Measurements from ENCODE around the gene PTGDR2.

The PTGDR2 gene

DNA sequence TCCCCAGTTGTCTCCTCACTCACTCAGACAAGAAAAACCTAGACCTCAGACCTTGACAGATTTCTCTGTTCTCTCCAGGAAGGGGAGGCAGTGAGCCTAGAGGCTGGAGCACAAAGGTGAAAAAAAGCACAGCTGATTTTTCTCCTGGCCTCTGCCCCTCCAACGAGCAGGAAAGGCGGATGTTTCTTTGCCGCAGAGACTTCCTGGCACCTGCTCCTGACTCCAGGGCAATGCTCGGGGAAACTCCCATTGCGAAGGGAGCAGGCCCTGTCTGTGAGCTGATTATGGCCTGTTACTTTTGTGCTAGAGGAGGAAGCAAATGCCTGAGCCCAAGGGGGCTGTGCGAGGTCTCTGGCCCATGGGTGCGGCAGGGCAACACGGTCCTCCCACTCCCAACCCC lies 45.2 kb downstream of the PTGDR2 start:
- TF ChIP-seq RAD21 (IDR thresholded peaks at IDR 0.05; ENCODE audit: low read depth), result no peak
- no peak for TF ChIP-seq TEAD4 (IDR thresholded peaks at IDR 0.05)
- no peak for TF ChIP-seq TAF1 (IDR thresholded peaks at IDR 0.05; ENCODE audit: low read depth)
- TF ChIP-seq, protein P1, sequence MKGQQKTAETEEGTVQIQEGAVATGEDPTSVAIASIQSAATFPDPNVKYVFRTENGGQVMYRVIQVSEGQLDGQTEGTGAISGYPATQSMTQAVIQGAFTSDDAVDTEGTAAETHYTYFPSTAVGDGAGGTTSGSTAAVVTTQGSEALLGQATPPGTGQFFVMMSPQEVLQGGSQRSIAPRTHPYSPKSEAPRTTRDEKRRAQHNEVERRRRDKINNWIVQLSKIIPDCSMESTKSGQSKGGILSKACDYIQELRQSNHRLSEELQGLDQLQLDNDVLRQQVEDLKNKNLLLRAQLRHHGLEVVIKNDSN (IDR thresholded peaks at IDR 0.05), result no peak
- TF ChIP-seq NFIC (IDR thresholded peaks at IDR 0.05), result no peak
- no peak for TF ChIP-seq CEBPB (IDR thresholded peaks at IDR 0.05)
- TF ChIP-seq, protein P2, sequence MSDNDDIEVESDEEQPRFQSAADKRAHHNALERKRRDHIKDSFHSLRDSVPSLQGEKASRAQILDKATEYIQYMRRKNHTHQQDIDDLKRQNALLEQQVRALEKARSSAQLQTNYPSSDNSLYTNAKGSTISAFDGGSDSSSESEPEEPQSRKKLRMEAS (IDR thresholded peaks at IDR 0.05), result no peak
- TF ChIP-seq YY1 (IDR thresholded peaks at IDR 0.05; ENCODE audit: low read depth), result no peak
- TF ChIP-seq, protein P3, sequence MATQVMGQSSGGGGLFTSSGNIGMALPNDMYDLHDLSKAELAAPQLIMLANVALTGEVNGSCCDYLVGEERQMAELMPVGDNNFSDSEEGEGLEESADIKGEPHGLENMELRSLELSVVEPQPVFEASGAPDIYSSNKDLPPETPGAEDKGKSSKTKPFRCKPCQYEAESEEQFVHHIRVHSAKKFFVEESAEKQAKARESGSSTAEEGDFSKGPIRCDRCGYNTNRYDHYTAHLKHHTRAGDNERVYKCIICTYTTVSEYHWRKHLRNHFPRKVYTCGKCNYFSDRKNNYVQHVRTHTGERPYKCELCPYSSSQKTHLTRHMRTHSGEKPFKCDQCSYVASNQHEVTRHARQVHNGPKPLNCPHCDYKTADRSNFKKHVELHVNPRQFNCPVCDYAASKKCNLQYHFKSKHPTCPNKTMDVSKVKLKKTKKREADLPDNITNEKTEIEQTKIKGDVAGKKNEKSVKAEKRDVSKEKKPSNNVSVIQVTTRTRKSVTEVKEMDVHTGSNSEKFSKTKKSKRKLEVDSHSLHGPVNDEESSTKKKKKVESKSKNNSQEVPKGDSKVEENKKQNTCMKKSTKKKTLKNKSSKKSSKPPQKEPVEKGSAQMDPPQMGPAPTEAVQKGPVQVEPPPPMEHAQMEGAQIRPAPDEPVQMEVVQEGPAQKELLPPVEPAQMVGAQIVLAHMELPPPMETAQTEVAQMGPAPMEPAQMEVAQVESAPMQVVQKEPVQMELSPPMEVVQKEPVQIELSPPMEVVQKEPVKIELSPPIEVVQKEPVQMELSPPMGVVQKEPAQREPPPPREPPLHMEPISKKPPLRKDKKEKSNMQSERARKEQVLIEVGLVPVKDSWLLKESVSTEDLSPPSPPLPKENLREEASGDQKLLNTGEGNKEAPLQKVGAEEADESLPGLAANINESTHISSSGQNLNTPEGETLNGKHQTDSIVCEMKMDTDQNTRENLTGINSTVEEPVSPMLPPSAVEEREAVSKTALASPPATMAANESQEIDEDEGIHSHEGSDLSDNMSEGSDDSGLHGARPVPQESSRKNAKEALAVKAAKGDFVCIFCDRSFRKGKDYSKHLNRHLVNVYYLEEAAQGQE (IDR thresholded peaks at IDR 0.05; ENCODE audit: low read depth), result no peak
- TF ChIP-seq EGR1 (IDR thresholded peaks at IDR 0.05), result no peak
- TF ChIP-seq FOXM1 (IDR thresholded peaks at IDR 0.05; ENCODE audit: borderline replicate concordance, low read depth), result no peak

DNA sequence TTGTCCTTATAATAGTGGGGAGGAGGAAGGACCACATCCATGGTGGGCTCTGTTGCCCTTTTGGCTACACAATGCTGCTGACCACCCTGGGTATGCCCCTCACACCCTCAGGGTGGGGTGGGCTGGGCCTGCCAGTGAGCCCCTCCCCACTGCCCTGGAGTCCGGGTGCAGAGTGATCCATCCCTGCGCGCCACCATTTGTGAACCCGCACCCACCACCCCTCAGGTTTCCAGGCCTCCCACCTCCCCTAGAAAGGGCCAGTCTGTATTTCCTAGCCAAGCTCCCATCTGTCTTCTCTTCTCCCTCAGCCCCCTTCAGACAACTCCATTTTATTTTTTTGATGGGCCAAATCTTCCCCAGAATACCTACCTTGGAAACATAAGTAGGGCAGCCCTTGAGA lies 45.6 kb downstream of the PTGDR2 start:
- TF ChIP-seq ZBTB7A (IDR thresholded peaks at IDR 0.05; ENCODE audit: low read depth), result no peak
- TF ChIP-seq CREB1 (IDR thresholded peaks at IDR 0.05; ENCODE audit: low read depth), result no peak

DNA sequence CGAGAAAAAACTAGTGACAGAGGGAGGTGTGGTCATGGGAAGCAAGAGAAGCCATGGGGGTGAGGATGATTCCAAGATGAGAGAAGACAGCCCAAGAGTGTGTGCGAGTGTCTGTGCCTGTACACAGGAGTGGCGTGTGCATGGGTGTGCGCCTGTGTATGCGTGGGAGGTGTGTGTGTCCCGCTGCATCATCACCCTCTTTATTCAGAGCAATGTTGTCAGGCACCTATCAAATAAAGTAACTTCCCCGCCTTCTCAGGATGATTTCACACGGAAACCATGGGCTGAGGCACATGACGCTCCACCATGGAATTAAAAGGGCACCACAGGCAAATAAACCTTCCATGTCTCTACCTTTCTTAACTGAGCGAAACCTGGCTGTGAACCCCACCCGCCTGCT lies 46.1 kb downstream of the PTGDR2 start:
- no peak for TF ChIP-seq TCF12 (IDR thresholded peaks at IDR 0.05; ENCODE audit: low read depth)
- TF ChIP-seq YY1 (IDR thresholded peaks at IDR 0.05; ENCODE audit: low read depth), result no peak
- TF ChIP-seq, protein P2 (IDR thresholded peaks at IDR 0.05), result no peak
- no peak for TF ChIP-seq CREB1 (IDR thresholded peaks at IDR 0.05; ENCODE audit: low read depth)
- no peak for TF ChIP-seq NFIC (IDR thresholded peaks at IDR 0.05)
- TF ChIP-seq, protein P1 (IDR thresholded peaks at IDR 0.05), result no peak
- TF ChIP-seq CEBPB (IDR thresholded peaks at IDR 0.05), result no peak
- no peak for TF ChIP-seq EP300 (IDR thresholded peaks at IDR 0.05; ENCODE audit: borderline replicate concordance)
- no peak for TF ChIP-seq TAF1 (IDR thresholded peaks at IDR 0.05; ENCODE audit: low read depth)
- TF ChIP-seq EGR1 (IDR thresholded peaks at IDR 0.05), result no peak

DNA sequence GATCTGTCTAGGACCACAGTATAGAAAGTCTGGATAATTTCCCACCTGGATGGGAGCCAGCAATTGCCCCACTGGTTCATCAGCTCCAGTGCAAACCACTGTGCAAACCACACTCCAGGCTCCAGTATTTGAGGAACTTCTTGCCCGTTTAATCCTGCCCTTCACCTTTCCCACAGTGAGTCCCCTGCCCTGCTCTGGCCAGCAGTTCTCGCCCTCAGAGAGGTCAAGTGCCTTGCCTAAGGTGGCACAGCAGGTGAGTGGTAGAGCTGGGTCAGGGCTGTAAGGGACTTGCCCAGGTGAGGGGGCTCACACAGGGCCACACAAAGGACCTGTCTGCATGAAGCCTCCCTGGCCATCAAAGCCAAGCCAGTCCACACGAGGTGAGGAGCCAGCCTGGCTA lies 46.5 kb downstream of the PTGDR2 start:
- TF ChIP-seq EP300 (IDR thresholded peaks at IDR 0.05; ENCODE audit: borderline replicate concordance) (no peak), TEAD4 (IDR thresholded peaks at IDR 0.05) (no peak), YY1 (IDR thresholded peaks at IDR 0.05; ENCODE audit: low read depth) (no peak), ZBTB7A (IDR thresholded peaks at IDR 0.05; ENCODE audit: low read depth) (no peak), FOXM1 (IDR thresholded peaks at IDR 0.05; ENCODE audit: borderline replicate concordance, low read depth) (no peak), CEBPB (IDR thresholded peaks at IDR 0.05) (no peak), CREB1 (IDR thresholded peaks at IDR 0.05; ENCODE audit: low read depth) (no peak), TAF1 (IDR thresholded peaks at IDR 0.05; ENCODE audit: low read depth) (no peak), TCF12 (IDR thresholded peaks at IDR 0.05; ENCODE audit: low read depth) (no peak), RAD21 (IDR thresholded peaks at IDR 0.05; ENCODE audit: low read depth) (no peak), EGR1 (IDR thresholded peaks at IDR 0.05) (no peak), NFIC (IDR thresholded peaks at IDR 0.05) (no peak)
- TF ChIP-seq, protein P2 (IDR thresholded peaks at IDR 0.05), result no peak
- TF ChIP-seq, protein P1 (IDR thresholded peaks at IDR 0.05), result no peak
- TF ChIP-seq, protein P3 (IDR thresholded peaks at IDR 0.05; ENCODE audit: low read depth), result no peak

DNA sequence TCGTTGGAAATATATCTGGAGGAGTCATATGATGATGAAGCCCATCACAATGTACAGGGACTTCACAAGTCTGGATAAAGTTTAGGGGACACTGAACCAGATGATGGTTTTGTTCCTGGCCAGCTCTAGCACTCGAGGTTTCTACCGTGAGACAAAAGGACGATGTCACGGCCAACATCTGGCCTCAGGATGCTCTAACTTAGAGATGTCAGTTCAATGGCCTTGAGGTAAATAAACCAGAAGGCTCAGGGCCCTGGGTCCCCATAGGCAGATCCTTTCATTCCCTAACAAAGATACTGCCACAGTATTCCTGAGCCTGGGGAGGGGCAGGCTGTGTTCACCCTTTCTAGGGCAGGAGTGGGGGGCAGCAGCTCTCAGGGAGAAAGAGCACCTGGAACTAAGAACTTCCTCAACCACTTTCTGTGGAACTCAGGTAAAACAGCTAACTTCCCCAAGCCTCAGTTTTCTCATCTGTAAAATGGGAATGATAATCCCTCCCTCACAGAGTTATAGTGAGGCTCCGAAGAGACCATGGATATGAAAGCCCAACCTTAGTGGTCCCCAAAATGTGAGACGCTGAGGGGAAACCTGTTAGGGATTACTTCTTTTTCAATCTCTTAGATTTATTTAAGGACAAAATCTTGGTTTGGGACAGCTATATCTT lies 52.3 kb downstream of the PTGDR2 start:
- TF ChIP-seq TCF12 (IDR thresholded peaks at IDR 0.05; ENCODE audit: low read depth) (no peak), ZBTB7A (IDR thresholded peaks at IDR 0.05; ENCODE audit: low read depth) (no peak)
- TF ChIP-seq, protein P3 (IDR thresholded peaks at IDR 0.05; ENCODE audit: low read depth), result no peak
- TF ChIP-seq, protein P1 (IDR thresholded peaks at IDR 0.05), result no peak
